Stimulated activated CD8-positive, alpha-beta memory T cell treated with anti-CD3 and anti-CD28 coated beads, Interleukin-4, amount 100 ng/mL, for 1 hour (primary cell): Measurements from ENCODE around the gene PIGP.
"Not testable (repeated sequence)": the region's sequence is repeated elsewhere in the genome, so short reads cannot be mapped to it uniquely, and the experiment has no call there.

Experiments used
- DNase-seq, 2 donors: peaks; one replicate each; pipeline ENCODE4 v3.0.0-alpha.2; 2020; ENCODE audit warnings: low read depth in 2 of 2, low spot score in 1 of 2

Gene PIGP

DNA sequence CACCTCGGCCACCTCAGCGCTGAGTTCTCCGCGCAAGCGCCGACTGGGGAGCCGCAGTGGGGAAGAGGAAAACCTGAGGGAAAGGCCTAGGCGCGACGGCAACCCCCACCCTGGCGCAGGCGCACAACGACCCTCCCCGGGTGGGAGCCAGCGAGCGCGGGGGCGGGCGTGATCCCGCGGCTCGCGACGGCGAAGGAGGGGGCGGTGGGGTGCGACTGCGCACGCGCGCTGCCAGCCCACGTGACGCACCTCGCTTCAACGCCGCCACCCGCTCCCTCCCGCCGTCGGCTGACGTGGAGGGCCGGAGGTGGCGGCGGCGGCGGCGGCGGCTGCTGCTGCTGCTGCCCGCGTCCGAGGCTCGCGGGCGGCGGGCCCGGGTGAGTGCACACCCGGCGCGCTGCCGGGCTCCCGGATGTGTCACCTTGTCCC lies at the start of gene PIGP, which contains the start of gene TTC3:
Gene PIGP, minus strand, starts transcription at position 84 of the 429 bp plus-strand sequence. CDS start 556 bp downstream, outside the sequence.
Gene TTC3, plus strand, starts transcription at position 267 of the 429 bp plus-strand sequence. CDS start 14,004 bp downstream, outside the sequence.
- DNase-seq = peak; percentile 91 to 93

DNA sequence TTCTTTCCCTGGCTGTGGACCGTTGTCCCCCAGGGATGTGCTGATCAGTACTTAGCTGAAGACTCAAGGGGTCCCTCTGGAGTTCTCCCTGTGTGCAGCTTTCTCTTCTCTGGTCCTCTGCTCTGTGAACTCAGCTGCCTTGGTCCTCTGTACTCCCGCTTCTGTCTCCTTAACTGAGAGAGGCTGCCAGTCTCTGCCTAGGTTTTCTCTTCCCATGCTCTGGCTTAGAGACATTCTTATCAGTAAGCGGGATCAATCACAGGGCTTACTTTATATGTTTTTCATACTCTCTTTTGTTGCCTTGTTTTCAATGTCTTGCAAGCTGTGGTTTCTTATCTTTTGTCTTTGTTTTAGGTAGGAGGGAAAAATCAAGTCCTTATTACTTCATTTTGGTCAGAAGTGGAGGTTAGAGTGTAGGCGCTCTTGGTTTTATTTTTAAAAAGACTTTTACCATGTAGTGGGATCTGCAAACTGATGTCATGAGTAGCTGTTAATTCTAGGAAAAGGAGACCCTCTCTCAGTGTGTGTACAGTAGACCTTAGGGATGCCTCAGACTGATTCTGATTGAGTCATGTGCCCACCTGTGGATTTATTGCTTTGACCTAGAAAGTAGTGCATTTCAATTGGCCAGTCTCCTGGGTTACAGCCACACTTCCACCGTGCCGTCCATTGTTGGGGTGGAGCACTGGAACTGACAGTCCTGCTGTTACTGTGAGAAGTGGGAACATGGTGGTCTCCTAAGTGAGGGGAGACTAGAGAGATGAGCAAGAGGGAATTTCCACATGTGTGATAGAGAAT lies 46.7 kb upstream of the PIGP start:
- no peak for DNase-seq

DNA sequence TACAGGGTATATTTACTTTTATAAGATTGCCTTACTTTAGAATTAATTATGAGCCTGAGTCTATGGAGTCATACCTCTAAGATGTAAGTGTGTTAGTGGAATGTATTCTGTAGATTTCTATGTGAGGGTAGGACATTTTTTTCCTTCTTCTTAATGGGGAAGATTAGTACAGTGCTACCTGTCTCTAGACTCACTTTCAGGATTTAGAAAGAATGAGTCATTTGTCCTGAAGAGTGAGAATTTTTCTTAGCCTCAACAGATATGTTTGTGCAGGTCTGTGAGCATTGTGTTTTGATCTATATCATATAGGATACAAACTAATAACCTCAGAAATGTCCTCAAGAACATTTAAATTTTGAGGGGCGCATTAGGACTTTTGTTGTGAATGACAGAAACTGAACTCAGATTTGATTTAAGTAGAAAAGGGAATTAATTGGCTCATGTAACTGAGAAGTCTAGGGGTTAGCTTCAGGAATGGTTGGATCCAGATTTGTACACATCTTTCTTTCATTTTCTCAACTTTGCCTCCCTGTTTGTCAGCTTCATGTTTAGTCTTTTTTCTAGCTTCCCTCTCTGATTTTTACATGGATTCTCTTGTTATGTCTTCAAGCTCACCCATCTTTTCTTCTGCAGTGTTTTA lies 45.4 kb upstream of the PIGP start:
- DNase-seq = no peak

DNA sequence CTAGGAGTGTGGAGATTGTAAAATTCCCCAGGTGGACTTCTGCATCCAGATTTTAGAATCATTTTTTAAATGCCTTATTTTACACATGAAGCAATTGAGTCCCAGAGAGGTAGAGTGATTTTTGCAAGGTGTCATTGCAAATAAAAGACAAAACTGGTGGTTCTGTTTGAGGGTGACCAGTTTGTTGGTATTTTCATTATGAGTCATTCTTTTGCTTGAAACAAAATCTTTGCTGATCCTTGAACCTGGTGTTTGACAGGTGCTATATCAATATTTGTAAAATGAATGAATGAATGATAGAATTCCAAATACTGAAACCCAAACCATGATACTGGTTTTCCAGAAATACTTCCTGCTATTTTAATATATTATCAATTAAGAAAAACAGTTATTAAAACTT lies 44.3 kb upstream of the PIGP start:
- DNase-seq = no peak

DNA sequence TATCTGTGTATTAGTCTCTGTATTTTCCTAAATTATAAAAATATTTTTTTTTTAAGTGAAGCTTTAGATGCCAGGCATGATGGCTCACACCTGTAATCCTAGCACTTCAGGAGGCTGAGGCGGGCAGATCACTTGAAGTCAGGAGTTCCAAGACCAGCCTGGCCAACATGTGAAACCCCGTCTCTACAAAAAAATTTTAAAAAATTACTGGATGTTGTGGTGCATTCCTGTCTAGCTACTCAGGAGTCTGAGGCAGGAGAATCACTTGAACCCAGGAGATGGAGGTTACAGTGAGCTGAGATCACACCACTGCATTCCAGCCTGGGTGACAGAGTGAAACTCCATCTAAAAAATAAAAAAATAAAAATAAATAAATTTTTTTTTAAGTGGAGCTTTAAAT lies 43.6 kb upstream of the PIGP start:
- not testable (repeated sequence) for DNase-seq

DNA sequence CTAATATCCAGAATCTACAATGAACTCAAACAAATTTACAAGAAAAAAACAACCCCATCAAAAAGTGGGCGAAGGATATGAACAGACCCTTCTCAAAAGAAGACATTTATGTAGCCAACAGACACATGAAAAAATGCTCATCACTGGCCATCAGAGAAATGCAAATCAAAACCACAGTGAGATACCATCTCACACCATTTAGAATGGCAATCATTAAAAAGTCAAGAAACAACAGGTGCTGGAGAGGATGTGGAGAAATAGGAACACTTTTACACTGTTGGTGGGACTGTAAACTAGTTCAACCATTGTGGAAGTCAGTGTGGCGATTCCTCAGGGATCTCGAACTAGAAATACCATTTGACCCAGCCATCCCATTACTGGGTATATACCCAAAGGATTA lies 41.4 kb upstream of the PIGP start:
- not testable (repeated sequence) for DNase-seq

DNA sequence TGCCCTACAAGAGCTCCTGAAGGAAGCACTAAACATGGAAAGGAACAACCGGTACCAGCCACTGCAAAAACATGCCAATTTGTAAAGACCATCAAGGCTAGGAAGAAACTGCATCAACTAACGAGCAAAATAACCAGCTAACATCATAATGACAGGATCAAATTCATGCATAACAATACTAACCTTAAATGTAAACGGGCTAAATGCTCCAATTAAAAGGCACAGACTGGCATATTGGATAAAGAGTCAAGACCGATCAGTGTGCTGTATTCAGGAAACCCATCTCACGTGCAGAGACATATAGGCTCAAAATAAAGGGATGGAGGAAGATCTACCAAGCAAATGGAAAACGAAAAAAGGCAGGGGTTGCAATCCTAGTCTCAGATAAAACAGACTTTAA lies 38.2 kb upstream of the PIGP start:
- not testable (repeated sequence) for DNase-seq

DNA sequence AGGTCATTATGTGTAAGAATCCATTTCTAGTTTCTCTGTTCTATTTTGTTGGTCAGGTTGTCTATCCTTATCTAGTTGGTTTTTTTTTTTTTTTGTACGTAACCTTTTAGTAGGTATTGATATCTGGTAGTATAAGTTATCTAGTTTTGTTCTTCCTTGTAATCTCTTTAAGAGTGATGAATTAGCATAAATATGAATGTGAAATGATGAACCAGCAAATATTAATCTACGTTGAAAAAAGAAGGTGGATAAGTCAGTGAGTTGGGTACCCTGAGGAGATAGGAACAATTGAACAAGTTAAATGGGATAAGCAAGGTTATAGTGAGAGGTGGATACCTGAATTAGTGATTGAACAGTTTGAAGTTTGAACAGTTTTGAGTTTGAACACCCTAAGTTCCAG lies 34.1 kb upstream of the PIGP start:
- no peak for DNase-seq

DNA sequence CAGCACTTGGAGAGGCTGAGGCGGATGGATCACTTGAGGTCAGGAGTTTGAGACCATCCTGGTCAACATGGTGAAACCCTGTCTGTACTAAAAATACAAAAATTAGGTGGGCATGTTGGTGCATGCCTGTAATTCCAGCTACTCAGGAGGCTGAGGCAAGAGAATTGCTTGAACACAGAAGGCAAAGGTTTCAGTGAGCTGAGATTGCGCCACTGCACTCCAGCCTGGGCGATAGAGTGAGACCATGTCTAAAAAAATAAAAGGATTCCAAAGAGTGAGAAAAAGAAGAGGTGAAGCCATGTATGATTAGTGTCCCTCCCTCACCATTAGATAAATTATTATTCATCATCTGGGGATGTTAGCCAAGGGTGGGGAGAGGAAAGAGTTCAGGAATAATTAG lies 29.9 kb upstream of the PIGP start:
- DNase-seq = not testable (repeated sequence)

DNA sequence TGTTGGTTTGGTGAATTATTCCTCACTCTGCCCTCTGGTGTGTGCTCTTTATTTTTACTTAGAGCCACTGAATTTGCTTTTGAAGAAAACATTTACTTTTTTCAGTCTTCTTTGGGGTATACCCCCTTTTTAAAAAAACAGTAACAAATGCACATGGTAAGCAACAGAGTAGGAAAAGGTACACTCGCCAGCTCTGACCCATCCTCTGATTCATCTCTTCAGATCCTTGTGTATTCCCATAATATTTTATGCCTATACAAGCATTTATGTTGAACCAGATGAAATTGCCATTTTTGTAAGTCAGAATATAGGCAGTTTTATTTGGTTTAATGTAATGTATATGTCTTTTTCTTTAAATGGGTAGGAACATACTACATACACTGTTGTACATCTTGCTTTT lies 28.5 kb upstream of the PIGP start:
- DNase-seq = no peak

DNA sequence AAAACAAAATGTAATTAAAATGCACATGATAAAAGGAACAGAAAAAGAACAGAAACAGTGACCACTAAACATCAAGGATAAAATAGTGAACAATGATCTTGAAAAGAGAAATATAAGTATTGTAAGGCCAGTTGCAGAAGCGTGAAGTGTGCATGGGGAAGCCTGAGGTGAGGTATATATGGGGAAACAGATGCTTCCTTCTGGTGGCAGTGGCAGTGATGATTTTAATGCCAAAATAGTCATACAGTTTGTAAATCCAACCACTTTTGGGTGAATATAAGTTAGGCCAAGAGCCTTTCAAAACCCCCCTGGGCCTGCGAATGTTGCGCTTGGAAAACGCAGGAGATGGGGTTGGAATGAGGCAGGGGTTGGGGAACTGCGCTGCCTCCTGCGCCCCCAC lies 27.4 kb upstream of the PIGP start:
- no peak for DNase-seq

DNA sequence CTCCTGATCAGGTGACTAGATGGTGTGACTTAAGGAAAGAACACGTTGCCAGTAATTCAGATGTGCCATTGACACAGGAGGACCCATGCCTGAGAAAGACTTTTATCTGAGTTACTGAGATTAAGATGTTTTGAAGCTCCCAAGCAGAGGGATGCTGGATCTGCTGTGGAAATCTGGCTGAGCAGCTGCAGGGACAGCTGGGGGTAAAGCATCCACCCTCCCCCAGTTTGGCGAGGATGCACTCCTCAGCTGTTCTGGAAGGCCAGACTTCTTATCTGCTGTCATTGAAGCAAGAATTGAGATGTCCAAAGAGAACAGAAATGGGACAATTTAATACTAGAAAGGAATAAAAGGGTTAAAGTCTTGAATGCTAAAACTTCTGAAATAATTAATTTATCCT lies 25.9 kb upstream of the PIGP start:
- no peak for DNase-seq

DNA sequence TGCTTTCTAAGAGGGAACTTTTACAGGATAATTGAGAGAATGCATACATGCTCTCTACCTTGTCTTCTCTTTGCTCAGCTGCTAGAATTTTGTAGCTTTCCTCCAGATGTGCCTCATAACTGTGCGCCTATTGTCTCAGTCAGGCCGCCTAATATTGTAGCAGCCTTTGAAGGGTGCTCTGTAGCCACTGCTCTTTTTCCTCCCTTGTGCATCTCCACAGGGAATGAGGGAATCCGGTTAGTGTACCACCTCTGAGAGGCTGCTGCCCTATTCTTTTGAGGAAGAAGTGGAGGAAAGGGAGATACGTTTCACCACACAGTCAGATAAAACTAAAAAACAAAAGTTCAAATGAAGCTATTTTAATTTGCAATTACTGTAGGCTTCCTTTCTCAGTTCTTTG lies 22.9 kb upstream of the PIGP start:
- no peak for DNase-seq

DNA sequence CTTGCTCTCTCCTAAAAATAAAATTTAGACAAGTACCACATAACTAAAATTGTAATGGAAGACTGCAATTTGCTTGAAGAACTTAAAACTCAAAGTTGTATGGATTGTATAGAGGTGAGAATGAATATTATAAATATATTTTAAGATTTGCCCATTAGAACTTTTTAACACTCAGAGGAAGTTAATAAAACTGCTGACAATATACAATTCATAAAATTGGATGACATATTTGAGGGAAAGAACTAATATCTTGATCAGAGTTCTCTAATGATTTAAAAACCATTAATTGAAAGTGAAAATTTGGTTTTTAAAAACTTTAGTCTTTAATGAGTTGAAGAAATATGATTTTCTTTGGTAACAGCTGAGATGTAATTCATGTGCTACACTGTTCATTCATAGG lies 21.1 kb upstream of the PIGP start:
- DNase-seq = no peak

DNA sequence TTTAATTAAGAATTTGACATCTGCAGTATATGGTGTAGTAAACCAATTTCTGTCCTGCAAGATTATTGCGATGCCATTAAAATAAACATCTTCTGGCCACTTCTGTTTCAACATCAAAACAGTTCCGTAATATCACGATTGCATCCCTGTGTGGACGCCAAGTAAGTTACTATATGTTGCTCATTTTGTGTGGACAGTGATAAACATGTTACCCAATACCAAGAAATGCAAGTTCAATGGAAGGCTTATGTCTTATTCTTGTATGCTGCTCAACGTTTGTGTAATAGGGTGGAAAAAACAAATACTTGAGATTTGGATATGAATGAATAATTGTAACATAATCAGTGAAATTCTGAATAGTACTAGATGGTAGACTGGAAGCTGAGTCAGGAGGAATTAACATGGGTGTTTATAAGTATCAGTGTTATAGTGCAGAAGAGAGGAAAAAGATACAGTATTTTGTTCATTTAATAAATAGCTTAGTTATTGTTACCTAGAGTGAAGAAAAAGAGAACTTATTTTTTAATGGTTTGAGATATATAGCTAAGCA lies 15.4 kb upstream of the PIGP start:
- no peak for DNase-seq

DNA sequence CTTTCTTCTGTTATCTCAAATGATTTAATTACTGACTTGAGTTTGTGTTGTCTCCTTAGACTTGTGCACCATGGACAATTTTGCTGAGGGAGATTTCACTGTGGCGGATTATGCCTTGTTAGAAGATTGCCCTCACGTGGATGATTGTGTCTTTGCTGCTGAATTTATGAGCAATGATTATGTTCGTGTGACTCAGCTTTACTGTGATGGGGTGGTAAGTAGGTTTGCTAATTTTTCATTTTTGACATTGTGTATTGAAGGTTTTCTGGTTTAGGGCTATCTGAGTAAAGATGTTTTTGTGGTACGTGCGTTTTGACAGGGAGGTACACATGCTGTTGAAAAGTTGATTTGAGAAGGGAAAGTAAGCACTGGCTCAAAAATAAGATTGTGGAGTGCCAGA lies 14.3 kb upstream of the PIGP start:
- DNase-seq = no peak

DNA sequence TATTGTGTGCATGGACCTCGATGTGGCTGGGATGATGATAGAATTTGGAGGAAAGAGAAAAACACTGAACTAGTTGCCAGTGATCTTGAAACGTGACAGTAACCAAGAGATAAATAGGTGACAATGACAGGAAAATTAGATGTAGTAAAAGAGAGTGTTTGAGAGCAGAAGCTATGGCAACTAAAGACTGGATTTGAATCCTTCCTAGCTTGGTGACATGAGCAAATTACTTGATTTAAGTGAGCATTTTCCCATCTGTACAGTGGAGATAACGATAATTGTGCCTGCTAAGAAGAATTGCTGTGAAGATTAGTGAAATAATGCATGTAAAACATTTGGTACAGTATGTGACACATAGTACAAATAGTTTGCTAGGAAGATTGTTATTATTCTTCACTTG lies 12.9 kb upstream of the PIGP start:
- no peak for DNase-seq

DNA sequence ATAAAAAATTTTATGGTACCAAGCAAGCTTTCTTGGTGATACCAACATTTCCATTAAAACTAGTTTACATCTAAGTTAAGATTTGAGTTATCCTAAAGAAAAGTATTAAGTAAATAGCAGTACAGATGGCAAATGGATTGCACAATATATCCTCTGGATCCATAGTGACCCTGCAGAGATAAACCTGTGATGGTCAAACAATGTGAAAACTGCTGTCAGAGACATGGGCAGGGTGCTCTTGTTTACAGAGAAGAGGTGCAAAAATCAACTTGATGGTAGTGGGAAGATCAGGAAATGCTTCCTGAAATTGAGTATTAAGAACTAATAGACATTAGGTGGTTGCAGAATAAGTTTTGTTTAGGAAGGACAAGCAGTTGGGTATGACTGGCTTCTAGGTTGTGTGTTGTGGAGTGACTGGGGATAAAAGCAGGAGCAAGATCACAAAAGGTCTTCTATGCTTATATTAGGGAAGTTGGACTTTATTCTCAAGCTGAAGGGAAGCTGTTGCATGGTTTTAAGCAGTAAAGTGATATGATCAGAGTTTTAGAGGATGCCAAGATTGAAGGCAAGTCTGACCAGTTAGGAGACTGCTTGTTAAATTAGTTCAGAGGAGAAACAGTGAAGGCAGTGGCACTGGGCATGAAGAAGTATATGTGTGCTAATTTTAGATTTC lies 10.1 kb upstream of the PIGP start:
- DNase-seq = no peak

DNA sequence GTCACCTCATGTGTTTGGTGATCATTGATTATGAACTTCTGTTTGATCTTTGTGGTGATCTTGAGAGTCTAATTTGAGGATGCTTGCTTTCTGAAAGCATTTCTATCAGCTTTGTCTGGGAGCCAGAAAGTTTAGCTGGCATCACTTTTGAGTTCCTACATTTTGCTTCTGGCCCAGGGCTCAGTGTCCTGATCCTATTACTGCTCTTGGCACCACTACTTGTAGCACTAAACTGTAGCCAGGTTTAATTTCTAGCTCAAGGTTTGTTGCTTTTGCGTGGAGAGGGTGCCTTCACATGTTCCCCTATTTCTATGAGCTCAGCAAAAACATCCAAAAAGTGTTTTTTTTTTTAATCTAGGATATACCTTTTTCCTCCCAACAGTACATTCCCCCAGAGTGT lies 9.5 kb upstream of the PIGP start:
- DNase-seq = no peak

DNA sequence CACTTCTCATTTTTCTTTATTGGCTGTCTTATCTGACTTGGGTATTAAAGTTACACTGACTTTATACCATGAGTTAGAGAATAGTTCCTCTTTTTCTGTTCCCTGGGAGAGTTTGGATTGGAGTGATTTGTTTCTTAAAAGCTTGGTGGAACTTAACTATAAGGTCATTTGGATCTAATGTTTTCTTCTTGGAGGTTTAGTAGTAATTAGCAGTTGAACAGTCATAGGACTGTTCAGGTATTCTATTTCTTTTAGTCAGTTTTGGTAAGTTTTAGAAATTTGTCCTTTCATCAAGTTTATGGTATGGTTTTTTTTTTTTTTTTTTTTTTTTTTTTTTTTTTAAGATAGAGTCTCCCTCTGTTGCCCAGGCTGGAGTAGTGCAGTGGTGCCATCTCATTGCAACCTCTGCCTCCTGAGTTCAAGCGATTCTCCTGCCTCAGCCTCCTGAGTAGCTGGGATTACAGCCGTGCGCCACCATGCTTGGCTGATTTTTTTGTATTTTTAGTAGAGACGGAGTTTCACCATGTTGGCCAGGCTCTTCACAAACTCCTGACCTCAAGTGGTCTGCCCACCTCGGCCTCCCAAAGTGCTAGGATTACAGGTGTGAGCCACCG lies 6.4 kb upstream of the PIGP start:
- no peak for DNase-seq

DNA sequence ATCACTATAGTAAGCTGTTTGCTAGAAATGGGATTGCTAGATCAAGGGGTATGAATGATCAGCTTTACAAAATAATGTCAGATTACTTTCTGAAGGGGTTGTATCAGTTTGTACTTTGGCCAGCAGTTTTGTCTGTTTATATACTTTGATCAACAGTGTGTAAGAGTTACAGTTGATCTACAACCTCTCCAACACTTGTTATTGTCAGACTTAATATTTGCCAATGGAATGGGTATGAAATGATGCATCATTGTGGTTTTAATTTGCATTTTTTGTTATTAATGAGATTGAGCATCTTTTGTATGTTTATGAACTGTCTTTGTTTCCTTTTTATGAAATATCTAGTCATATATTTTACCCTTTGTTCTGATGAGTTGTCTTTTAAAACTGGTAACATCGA lies 4.5 kb upstream of the PIGP start:
- DNase-seq = no peak
